Aorta (tissue), 5 donors: ENCODE data around the gene SLC44A1. TPM values are rescaled to one million over a fixed set of nuclear protein-coding genes. Genes with fewer than 3 reads are reported as not detected.
A peak's percentile ranks its signal among the peaks of the same experiment; 100 is the strongest.

Experiments
- ATAC-seq: fragments of 200-7000 bp; cut with Tn5 transposase; one replicate; pipeline ENCODE4 v1.9.1; 2022; ENCODE audit warnings: moderate library complexity; ENCODE audit not compliant: low FRiP score
- DNase-seq, 2 donors: peaks; one replicate each; pipeline ENCODE4 v3.0.0-alpha.2; 2020
- H3K27ac ChIP-seq, 2 donors: one replicate each; pipeline ENCODE4 v1.5.1; 2013; ENCODE audit warnings: low read length in 2 of 2, mild to moderate bottlenecking in 2 of 2, moderate library complexity in 2 of 2, control low read depth in 1 of 2, inconsistent platforms in 1 of 2, low read depth in 1 of 2
- H3K27me3 ChIP-seq, 2 donors: one replicate each; pipeline ENCODE4 v1.6.1; 2013; ENCODE audit warnings: control low read depth in 1 of 2, low read length in 1 of 2, mild to moderate bottlenecking in 1 of 2, moderate library complexity in 1 of 2; ENCODE audit not compliant: insufficient read depth in 2 of 2, control insufficient read depth in 1 of 2
- H3K36me3 ChIP-seq, 2 donors: one replicate each; pipeline ENCODE4 v1.6.1; 2013; ENCODE audit warnings: control low read depth in 1 of 2, low read length in 1 of 2, mild to moderate bottlenecking in 1 of 2; ENCODE audit not compliant: insufficient read depth in 2 of 2, control insufficient read depth in 1 of 2
- H3K4me1 ChIP-seq, 2 donors: one replicate each; pipeline ENCODE4 v1.6.1; 2013; ENCODE audit warnings: low read length in 2 of 2, control low read depth in 1 of 2, mild to moderate bottlenecking in 1 of 2, moderate library complexity in 1 of 2; ENCODE audit not compliant: insufficient read depth in 2 of 2, control insufficient read depth in 1 of 2
- H3K4me3 ChIP-seq, 2 donors: one replicate each; pipeline ENCODE4 v1.5.1; 2013; ENCODE audit warnings: low read length in 2 of 2, control low read depth in 1 of 2, mild to moderate bottlenecking in 1 of 2
- H3K9me3 ChIP-seq: one replicate; pipeline ENCODE4 v1.6.1; 2013; ENCODE audit warnings: mild to moderate bottlenecking, low read length; ENCODE audit not compliant: control insufficient read depth
- WGBS, 2 donors: extraction: QIAGEN DNeasy Blood & Tissue Kit; methylation state at CpG; one replicate each; pipeline ENCODE4 v1.1.7; 2013; 5-methylcytosine and 5-hydroxymethylcytosine counted together
- intact Hi-C, 2 donors: fragments of 100-400 bp; cut with DNase I; formaldehyde crosslinking; loops; one replicate each; pipeline versions ENCODE4 v1.14.2 to v1.15.0; 2022
- polyA plus RNA-seq, 2 donors: library from polyadenylated mRNA; stranded (reverse); fragments of 200-250 nt; gene quantifications; one replicate each; pipeline ENCODE4 v1.2.3, GENCODE V29; 2013
- total RNA-seq, 2 donors: library from RNA; stranded (reverse); fragmentation: NEBNext Ultra II Directional; extraction: Animal tissue kit (Norgen Biotek cat#: 25700); gene quantifications; one replicate each; pipeline ENCODE4 v1.2.1, GENCODE V29; 2021
- donor health status: healthy with polysubstance abuse.
- donor health status: Bipolar disorder and iron deficiency.
- donor health status: DM: no; HTN: no; CAD: no.
- donor health status: DM: no; HTN: no; CAD: no.
- donor health status: DM: yes; HTN: yes; CAD: no.

The SLC44A1 gene
- total and polyA plus RNA-seq, 4 donors, result 11.4 to 46.6 (median 30.4) TPM

DNA sequence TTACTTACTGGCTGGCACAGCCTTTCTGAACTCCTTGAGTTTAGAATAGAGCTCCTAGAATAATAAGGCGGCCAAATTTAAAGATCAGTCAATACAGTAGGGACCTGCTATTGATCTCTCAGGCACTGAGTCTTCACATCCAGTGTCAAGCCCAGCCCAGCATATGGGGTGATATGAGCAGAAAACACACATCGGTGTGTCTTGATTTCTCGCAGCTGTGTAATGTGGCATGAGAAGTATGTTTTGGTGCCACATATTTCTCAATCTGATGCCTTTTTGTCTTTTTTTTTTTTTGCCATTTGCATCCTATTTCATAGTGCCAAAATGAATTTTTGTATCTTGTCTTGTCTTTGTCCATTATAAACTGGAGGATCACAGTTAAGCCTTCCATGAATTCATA lies 152.0 kb downstream of the SLC44A1 start:
- Histone ChIP-seq H3K27me3 (no peaks in the 10 kb centered on the region), H3K36me3 (no peaks in the 10 kb centered on the region), H3K4me3 (no peak overlapping the region), H3K4me1 (no peaks in the 10 kb centered on the region), H3K27ac (no peak overlapping the region), H3K9me3 (no peaks in the 10 kb centered on the region)
- DNase-seq, result no peak
- ATAC-seq, result no peak
- WGBS, 2 donors, result 86 to 91% methylated on average over 3 of the region's 3 CpGs
- intact Hi-C loops, result no loop called here

DNA sequence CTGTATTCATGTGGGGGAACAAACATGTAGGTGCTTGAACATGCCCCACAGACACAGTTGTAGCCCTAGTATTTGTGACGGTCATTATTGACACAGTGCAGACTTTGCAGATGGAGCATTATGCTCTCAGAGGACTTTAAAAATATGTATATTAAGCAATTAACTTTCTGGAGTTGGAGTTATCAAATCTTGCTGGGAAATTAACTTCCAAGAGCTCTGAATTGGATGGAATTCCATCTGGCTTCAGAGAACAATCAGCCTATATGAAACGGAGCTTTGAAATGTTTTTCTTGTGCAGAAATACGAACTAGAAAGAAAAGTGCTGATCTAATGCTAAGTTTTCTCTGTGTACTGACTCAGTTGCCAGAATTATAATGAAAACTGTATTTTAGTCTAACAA lies 152.4 kb downstream of the SLC44A1 start:
- WGBS, 2 donors, result 33 to 45% methylated on average over 3 of the region's 3 CpGs
- Histone ChIP-seq H3K4me1 (no peaks in the 10 kb centered on the region), H3K4me3 (no peak overlapping the region), H3K27ac (no peak overlapping the region), H3K9me3 (no peaks in the 10 kb centered on the region), H3K27me3 (no peaks in the 10 kb centered on the region), H3K36me3 (no peaks in the 10 kb centered on the region)
- ATAC-seq (no peak), DNase-seq (no peak)
- intact Hi-C loops, result no loop called here

DNA sequence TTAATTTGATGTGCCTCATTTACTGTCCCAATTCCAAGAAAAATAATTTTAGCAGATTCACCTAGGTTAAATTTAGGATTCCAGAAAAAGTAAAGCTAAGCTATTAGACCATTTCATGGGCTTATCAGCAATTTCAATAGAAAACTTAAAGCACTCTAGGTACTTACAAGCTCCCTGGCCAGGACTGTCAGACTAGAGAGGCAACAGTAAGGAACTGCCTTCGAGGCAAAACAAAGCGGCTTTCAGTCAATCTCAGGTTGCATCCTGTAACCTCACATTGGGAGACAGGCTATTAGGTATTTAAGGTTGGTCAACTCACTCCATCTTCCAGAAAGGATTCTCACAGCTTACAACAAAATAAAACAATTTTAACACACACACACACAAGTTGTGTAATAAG lies 154.7 kb downstream of the SLC44A1 start:
- Histone ChIP-seq H3K27ac (no peak overlapping the region), H3K36me3 (no peaks in the 10 kb centered on the region), H3K4me3 (no peak overlapping the region), H3K9me3 (no peaks in the 10 kb centered on the region), H3K27me3 (no peaks in the 10 kb centered on the region), H3K4me1 (no peaks in the 10 kb centered on the region)
- no peak for ATAC-seq
- no peak for DNase-seq
- intact Hi-C loops, result no loop called here
- WGBS, 2 donors, result 56 to 64% methylated on average over 2 of the region's 2 CpGs

DNA sequence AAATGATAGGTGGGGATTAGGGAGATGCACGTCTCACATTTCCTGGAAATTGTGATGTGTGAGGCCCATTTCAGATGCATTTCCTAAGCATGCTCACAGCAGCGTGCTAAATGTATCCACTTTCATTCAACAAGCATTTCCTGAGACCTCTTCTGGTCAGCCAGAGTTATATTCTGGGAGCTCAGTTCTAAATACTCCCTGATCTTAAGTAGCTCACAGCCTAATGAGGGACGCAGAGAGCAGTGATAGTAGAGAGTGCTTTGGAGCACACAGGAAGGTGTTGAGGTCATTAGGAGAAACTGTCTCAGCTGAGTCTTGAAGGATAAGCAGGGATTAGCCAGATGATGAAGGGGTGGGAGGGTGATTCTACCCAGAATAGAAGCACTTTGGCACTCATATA lies 157.2 kb downstream of the SLC44A1 start:
- H3K9me3 ChIP-seq, result peaks cover 2% of the 10 kb centered on the region
- 32 to 37% methylated on average over 3 of the region's 3 CpGs for WGBS, 2 donors
- no peak for ATAC-seq
- no peaks in the 10 kb centered on the region for H3K4me1 ChIP-seq
- H3K4me3 ChIP-seq, result no peak overlapping the region
- no peak overlapping the region for H3K27ac ChIP-seq
- H3K36me3 ChIP-seq, result no peaks in the 10 kb centered on the region
- no peak for DNase-seq
- intact Hi-C loops, result no loop called here
- H3K27me3 ChIP-seq, result no peaks in the 10 kb centered on the region

DNA sequence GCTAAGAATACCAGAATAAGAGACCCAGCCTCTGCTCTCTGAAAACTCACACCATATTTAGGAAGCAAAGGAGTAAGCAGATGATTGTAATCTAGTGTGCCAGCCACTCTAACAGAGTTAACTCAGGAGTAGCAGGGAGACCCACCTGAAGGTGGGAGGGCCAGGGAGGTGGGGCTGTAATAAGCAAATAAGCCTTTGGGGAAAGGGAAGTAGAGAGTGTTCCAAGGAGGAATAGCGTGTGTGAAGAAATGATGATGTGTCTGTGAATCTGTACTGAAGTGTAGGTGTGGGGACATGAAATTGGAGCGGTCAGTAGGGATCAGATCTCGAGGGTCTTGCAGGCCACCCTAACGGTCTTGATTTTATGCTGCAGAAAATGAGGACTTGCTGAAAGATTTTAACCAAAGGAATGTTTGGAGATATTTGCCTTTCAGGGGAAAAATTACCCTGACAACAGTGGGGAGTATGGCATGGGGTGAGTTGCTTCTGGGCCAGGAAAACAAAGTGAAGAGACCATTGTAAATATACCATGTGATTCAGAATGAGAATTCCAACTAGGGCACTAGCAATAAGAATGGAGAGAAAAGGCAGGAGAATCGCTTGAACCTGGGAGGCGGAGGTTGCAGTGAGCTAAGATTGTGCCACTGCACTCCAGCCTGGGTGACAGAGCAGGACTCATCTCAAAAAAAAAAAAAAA lies 159.2 kb downstream of the SLC44A1 start:
- 54 to 59% methylated on average over 6 of the region's 6 CpGs for WGBS, 2 donors
- no peak for ATAC-seq
- no peaks in the 10 kb centered on the region for H3K27me3 ChIP-seq
- H3K4me3 ChIP-seq, result no peak overlapping the region
- H3K9me3 ChIP-seq, result peaks cover 2% of the 10 kb centered on the region
- DNase-seq, result no peak
- intact Hi-C loops, result no loop called here
- no peaks in the 10 kb centered on the region for H3K36me3 ChIP-seq
- H3K4me1 ChIP-seq, result no peaks in the 10 kb centered on the region
- H3K27ac ChIP-seq, result no peak overlapping the region

DNA sequence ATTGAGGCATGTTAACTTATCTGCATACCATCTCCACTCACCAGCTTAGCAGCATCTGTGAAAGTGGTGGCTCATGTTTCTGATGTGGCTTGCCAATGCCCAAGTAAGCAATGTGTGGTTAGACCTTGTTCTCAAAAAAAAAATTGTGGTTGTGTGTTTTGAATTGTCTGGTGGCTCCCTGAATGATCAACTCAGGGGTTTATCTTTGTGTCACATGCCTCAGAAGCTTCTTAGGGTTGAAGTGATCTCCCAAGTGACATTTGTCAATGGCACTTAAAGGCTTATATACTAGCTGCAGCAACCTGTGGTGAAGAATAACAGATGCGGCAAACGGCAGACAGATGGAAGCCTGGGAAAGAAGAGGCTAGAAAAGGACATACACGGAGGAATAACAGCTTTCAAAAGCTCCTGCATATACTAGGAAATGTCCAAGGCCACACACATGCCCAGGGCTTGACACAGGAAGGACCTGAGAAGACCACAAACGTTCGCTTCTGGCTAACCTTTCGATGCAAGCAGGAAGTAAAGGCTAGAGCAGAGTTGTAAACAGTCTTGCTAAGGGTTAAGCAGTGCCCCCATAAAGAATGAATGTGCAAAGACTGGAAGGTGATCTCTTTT lies 161.2 kb downstream of the SLC44A1 start:
- whole genome bisulfite sequencing, 2 donors, result 25 to 37% methylated on average over 6 of the region's 6 CpGs
- peaks cover 2% of the 10 kb centered on the region for H3K9me3 ChIP-seq

DNA sequence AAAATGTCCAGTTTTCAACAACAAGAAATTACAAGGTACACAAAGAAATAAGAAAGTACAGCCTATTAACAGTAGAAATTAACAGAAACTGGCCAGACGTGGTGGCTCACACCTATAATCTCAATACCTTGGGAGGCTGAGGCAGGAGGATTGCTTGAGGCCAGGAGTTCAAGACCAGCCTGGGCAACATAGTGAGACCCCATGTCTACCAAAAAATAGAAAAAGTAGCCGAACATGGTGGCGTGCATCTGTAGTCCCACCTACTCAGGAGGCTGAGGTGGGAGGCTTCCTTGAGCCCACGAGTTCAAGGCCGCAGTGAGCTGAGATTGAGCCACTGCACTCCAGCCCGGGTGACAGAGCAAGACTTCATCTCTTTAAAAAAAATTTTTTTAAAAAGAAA lies 161.9 kb downstream of the SLC44A1 start:
- WGBS, 2 donors, result 90 to 91% methylated on average over 6 of the region's 6 CpGs
- DNase-seq, result no peak
- Histone ChIP-seq H3K9me3 (peaks cover 2% of the 10 kb centered on the region), H3K4me3 (no peak overlapping the region), H3K27ac (no peak overlapping the region), H3K4me1 (no peaks in the 10 kb centered on the region), H3K36me3 (no peaks in the 10 kb centered on the region), H3K27me3 (no peaks in the 10 kb centered on the region)
- intact Hi-C loops, result no loop called here
- ATAC-seq, result no peak

More for the DNA sequence above, 161.2 kb downstream of the SLC44A1 start:
- H3K27ac ChIP-seq, result no peak overlapping the region
- no peak for DNase-seq
- H3K27me3 ChIP-seq, result no peaks in the 10 kb centered on the region
- intact Hi-C loops, result no loop called here
- no peaks in the 10 kb centered on the region for H3K4me1 ChIP-seq
- no peaks in the 10 kb centered on the region for H3K36me3 ChIP-seq
- H3K4me3 ChIP-seq, result no peak overlapping the region
- ATAC-seq, result no peak

DNA sequence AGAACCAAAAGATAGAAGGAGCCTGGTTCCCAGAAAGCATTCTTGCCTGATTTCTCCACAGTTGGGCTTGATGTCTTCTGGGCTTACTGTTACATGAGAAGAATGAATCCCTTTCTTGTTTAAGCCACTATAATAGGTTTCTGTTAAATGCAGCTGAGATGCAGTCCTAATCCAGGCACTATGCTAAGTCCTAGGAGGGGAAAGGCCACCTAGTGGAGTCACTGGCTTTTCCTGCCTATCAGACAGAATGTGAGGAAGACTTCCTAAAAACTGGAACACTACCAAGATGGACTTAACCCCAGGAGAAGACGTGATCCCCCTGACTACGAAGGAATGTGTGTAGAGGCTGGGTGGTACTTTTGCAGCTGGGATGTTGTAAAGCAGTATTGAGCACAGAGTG lies 169.1 kb downstream of the SLC44A1 start:
- Histone ChIP-seq H3K4me3 (no peak overlapping the region), H3K27ac (no peak overlapping the region), H3K36me3 (no peaks in the 10 kb centered on the region), H3K9me3 (no peaks in the 10 kb centered on the region), H3K4me1 (peaks cover 0 to 2% of the 10 kb centered on the region in 2 donors), H3K27me3 (no peaks in the 10 kb centered on the region)
- WGBS, 2 donors, result 14 to 17% methylated on average over 2 of the region's 2 CpGs
- intact Hi-C loops, result loop anchor here (10.0 kb wide), 4 partner anchors 249 to 629 kb away; partner anchors contain the start of gene ABCA1 (in 1 of the 2)
- peak; percentile 50 for ATAC-seq
- DNase-seq, result no peak
